HepG2 (cell line): ENCODE measurements around the gene RICTOR. TPM values are rescaled to one million over a fixed set of nuclear protein-coding genes. Genes with fewer than 3 reads are reported as not detected.
A peak's percentile ranks its signal among the peaks of the same experiment; 100 is the strongest.

Experiments
- ATF7-NPFF ChIP-seq: sonication (generic); formaldehyde crosslinking; IDR thresholded peaks from 2 replicates; pipeline ENCODE4 v1.8.1; 2023; ENCODE audit warnings: mild to moderate bottlenecking, low read depth, missing genetic modification reagents, moderate library complexity
- HNF4G ChIP-seq, 2 experiments: sonication (generic) in 1 of 2; formaldehyde crosslinking in 1 of 2; IDR thresholded peaks; 2 replicates each; pipeline versions ENCODE4 v1.4.0 to v1.6.1; 2011 to 2020; ENCODE audit warnings: borderline replicate concordance in 2 of 2, low read depth in 2 of 2, mild to moderate bottlenecking in 2 of 2, low read length in 1 of 2, missing genetic modification reagents in 1 of 2, moderate library complexity in 1 of 2
- ZNF577 ChIP-seq: sonication (generic); formaldehyde crosslinking; IDR thresholded peaks from 2 replicates; pipeline ENCODE4 v1.4.0; 2020; ENCODE audit warnings: mild to moderate bottlenecking, low read depth, missing genetic modification reagents, borderline replicate concordance
- ZNF737 ChIP-seq: sonication (generic); formaldehyde crosslinking; IDR thresholded peaks from 2 replicates; pipeline ENCODE4 v1.5.0; 2020; ENCODE audit warnings: missing genetic modification reagents, mild to moderate bottlenecking, borderline replicate concordance
- polyA plus RNA-seq, 8 experiments: library from polyadenylated mRNA; depleted of rRNA in 3 of 8; stranded (reverse) in 7 of 8; unstranded in 1 of 8; fragments of >200 nt; fragmentation: Illumina TruSeq in 4 of 8; extraction: Trizol in 4 of 8; gene quantifications; 2 replicates each; pipeline versions ENCODE4 v1.2.1 to v1.2.3, GENCODE V29; 2011 to 2016; ENCODE audit warnings: low read depth in 4 of 8, missing spikeins in 1 of 8, mixed read lengths in 1 of 8; ENCODE audit not compliant: insufficient read depth in 1 of 8
- total RNA-seq, 5 experiments: library from RNA; depleted of rRNA; stranded (reverse); fragments of >200 nt; fragmentation: Illumina TruSeq; extraction: Trizol; gene quantifications; 2 replicates each; pipeline ENCODE4 v1.2.3, GENCODE V29; 2016; ENCODE audit warnings: low read depth in 1 of 5
- TF ChIP-seq, protein P1 (sequence below), 2 experiments: sonication (generic) in 1 of 2; formaldehyde crosslinking in 1 of 2; IDR thresholded peaks; 2 replicates each; pipeline versions ENCODE4 v1.4.0 to v1.6.1; 2016 to 2020; ENCODE audit warnings: borderline replicate concordance in 1 of 2, low read depth in 1 of 2, mild to moderate bottlenecking in 1 of 2, missing genetic modification reagents in 1 of 2
- TF ChIP-seq, protein P2 (sequence below): sonication (generic); formaldehyde crosslinking; IDR thresholded peaks from 2 replicates; pipeline ENCODE4 v1.9.0; 2022; ENCODE audit warnings: low read depth, missing genetic modification reagents
- TF ChIP-seq, protein P3 (sequence below): sonication (generic); formaldehyde crosslinking; IDR thresholded peaks from 2 replicates; pipeline ENCODE4 v1.5.1; 2020; ENCODE audit warnings: missing genetic modification reagents, mild to moderate bottlenecking, borderline replicate concordance
- TF ChIP-seq, protein P4 (sequence below): IDR thresholded peaks from 2 replicates; pipeline ENCODE4 v1.6.1; 2016; ENCODE audit warnings: control low read depth
- TF ChIP-seq, protein P5 (sequence below): sonication (generic); formaldehyde crosslinking; IDR thresholded peaks from 2 replicates; pipeline ENCODE4 v1.4.0; 2020; ENCODE audit warnings: mild to moderate bottlenecking, missing genetic modification reagents

The RICTOR gene
- total and polyA plus RNA-seq, 2 of the 13 experiments (the other 11 are each of a cell fraction or from before 2014, with no cell fraction given) = 10.7 to 15.4 TPM

DNA sequence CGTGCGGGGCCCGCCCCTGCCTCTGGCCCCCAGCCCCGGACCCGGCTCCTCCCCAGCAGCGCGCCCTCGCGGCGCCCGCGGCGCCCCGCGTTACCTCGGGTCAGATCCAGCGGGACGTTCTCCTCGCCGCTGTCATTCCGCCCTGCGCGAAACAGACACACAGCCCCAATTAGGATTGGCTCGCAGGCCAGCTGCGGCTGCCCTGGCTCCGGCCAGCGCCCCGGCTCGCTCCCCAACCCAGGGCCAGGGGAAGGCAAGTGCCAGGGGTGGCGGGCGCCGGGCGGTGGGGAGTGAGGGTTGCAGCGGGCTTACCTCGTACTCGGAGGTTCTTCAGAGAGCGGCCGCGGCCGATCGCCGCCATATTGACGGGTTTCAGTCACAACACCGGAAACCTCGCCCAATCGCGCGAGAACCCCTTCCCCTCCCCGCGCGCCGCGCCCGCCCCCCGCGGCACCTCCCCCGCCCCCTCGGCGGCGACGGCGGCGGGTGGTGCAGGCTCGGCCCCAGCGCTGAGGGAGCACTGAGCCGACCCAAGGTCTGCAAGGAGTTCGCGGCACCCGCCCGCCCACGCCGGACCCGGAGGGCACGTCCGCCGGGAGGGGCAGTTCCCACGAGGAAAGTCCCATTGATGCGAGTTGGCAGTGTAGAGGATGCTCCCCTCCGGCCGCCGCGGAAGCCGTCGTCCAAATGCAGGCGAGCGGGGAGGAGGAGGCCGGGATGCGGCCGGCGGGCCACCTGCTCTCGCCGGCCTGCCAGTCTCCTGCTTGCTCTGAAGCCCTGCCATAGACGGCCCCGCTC is at the start of gene RICTOR (continued):
- TF ChIP-seq, protein P1, sequence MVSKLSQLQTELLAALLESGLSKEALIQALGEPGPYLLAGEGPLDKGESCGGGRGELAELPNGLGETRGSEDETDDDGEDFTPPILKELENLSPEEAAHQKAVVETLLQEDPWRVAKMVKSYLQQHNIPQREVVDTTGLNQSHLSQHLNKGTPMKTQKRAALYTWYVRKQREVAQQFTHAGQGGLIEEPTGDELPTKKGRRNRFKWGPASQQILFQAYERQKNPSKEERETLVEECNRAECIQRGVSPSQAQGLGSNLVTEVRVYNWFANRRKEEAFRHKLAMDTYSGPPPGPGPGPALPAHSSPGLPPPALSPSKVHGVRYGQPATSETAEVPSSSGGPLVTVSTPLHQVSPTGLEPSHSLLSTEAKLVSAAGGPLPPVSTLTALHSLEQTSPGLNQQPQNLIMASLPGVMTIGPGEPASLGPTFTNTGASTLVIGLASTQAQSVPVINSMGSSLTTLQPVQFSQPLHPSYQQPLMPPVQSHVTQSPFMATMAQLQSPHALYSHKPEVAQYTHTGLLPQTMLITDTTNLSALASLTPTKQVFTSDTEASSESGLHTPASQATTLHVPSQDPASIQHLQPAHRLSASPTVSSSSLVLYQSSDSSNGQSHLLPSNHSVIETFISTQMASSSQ (IDR thresholded peaks at IDR 0.05; ENCODE audit: low read depth) = no peak
- TF ChIP-seq, protein P1 (CRISPR knock-in tag; IDR thresholded peaks at IDR 0.05; ENCODE audit: borderline replicate concordance) = no peak; the same call in 1 of the 2 replicates
- TF ChIP-seq HNF4G (IDR thresholded peaks at IDR 0.05; ENCODE audit: borderline replicate concordance, low read depth, low read length) (no peak), HNF4G (CRISPR knock-in tag; IDR thresholded peaks at IDR 0.05; ENCODE audit: borderline replicate concordance, low read depth) (no peak), ZNF737 (CRISPR knock-in tag) (no peak), ATF7-NPFF (peak; percentile 68; the same call in 1 of the 2 replicates), ZNF577 (CRISPR knock-in tag) (no peak)
- TF ChIP-seq, protein P2, sequence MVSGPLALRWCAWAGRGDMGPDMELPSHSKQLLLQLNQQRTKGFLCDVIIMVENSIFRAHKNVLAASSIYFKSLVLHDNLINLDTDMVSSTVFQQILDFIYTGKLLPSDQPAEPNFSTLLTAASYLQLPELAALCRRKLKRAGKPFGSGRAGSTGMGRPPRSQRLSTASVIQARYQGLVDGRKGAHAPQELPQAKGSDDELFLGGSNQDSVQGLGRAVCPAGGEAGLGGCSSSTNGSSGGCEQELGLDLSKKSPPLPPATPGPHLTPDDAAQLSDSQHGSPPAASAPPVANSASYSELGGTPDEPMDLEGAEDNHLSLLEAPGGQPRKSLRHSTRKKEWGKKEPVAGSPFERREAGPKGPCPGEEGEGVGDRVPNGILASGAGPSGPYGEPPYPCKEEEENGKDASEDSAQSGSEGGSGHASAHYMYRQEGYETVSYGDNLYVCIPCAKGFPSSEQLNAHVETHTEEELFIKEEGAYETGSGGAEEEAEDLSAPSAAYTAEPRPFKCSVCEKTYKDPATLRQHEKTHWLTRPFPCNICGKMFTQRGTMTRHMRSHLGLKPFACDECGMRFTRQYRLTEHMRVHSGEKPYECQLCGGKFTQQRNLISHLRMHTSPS (CRISPR knock-in tag) = no peak
- TF ChIP-seq, protein P3, sequence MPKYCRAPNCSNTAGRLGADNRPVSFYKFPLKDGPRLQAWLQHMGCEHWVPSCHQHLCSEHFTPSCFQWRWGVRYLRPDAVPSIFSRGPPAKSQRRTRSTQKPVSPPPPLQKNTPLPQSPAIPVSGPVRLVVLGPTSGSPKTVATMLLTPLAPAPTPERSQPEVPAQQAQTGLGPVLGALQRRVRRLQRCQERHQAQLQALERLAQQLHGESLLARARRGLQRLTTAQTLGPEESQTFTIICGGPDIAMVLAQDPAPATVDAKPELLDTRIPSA (CRISPR knock-in tag) = no peak
- TF ChIP-seq, protein P4, sequence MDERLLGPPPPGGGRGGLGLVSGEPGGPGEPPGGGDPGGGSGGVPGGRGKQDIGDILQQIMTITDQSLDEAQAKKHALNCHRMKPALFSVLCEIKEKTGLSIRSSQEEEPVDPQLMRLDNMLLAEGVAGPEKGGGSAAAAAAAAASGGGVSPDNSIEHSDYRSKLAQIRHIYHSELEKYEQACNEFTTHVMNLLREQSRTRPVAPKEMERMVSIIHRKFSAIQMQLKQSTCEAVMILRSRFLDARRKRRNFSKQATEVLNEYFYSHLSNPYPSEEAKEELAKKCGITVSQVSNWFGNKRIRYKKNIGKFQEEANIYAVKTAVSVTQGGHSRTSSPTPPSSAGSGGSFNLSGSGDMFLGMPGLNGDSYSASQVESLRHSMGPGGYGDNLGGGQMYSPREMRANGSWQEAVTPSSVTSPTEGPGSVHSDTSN = no peak
- TF ChIP-seq, protein P5, sequence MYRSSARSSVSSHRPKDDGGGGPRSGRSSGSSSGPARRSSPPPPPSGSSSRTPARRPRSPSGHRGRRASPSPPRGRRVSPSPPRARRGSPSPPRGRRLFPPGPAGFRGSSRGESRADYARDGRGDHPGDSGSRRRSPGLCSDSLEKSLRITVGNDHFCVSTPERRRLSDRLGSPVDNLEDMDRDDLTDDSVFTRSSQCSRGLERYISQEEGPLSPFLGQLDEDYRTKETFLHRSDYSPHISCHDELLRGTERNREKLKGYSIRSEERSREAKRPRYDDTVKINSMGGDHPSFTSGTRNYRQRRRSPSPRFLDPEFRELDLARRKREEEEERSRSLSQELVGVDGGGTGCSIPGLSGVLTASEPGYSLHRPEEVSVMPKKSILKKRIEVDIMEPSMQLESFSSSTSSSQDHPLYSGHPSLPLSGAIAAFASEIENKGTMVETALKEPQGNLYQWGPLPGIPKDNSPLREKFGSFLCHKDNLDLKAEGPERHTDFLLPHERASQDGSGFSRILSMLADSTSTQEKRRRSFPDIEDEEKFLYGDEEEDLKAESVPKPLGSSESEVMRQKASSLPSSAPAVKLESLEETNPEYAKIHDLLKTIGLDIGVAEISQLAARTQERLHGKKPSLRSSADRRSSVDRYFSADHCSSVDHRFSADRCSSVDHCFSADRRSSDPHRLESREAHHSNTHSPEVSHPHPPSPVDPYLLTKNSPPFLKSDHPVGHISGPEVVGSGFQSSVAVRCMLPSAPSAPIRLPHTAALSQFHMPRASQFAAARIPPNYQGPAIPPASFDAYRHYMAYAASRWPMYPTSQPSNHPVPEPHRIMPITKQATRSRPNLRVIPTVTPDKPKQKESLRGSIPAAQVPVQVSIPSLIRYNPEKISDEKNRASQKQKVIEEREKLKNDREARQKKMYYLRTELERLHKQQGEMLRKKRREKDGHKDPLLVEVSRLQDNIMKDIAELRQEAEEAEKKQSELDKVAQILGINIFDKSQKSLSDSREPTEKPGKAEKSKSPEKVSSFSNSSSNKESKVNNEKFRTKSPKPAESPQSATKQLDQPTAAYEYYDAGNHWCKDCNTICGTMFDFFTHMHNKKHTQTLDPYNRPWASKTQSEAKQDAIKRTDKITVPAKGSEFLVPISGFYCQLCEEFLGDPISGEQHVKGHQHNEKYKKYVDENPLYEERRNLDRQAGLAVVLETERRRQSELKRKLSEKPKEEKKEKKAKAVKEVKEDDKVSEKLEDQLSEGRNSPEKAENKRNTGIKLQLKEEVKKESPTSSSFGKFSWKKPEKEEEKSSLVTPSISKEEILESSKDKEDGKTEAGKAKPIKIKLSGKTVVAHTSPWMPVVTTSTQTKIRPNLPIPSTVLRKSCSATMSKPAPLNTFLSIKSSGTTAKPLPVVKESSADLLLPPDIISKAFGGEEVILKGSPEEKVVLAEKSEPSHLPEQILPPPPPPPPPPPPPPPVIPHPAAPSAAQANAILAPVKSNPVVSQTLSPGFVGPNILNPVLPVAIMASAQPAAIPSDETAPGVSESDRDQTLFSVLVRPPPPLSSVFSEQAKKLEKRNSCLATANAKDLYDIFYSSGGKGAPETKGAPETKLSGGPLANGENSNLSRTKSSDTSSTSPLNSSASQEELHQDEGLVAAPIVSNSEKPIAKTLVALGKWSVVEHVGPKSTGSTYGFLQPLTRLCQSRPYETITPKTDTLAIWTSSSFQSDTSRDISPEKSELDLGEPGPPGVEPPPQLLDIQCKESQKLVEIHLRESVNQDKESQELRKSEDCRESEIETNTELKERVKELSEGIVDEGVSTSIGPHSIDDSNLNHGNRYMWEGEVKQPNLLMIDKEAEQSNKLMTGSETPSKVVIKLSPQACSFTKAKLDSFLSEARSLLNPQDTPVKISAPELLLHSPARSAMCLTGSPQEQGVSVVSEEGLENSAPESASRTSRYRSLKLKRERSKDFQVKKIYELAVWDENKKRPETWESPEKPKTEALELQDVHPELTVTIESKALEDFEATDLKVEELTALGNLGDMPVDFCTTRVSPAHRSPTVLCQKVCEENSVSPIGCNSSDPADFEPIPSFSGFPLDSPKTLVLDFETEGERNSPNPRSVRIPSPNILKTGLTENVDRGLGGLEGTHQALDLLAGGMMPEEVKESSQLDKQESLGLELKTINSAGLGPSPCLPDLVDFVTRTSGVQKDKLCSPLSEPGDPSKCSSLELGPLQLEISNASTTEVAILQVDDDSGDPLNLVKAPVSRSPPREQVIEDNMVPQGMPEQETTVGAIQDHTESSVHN (CRISPR knock-in tag) = no peak
